HL-60 (cell line): ENCODE results near the gene DES.

Experiments
- DNase-seq, 2 experiments: peaks; one replicate each; pipeline ENCODE4 v3.0.0-alpha.2; 2010 to 2020; ENCODE audit warnings: low read depth in 1 of 2, low spot score in 1 of 2
- H3K27ac ChIP-seq: fragments of 250-450 bp; sonication (Bioruptor Pico); replicated peaks from 2 replicates; pipeline ENCODE4 v1.5.1; 2020; ENCODE audit warnings: mild to moderate bottlenecking, moderate library complexity
- H3K27me3 ChIP-seq: fragments of 250-450 bp; sonication (Bioruptor Pico); 2 replicates; pipeline ENCODE4 v1.5.1; 2021; ENCODE audit warnings: mild to moderate bottlenecking, moderate library complexity; ENCODE audit not compliant: insufficient read depth, poor library complexity, severe bottlenecking
- H3K4me3 ChIP-seq: replicated peaks from 2 replicates; pipeline ENCODE4 v1.5.1; 2011; ENCODE audit warnings: mild to moderate bottlenecking, control low read depth, low read length; ENCODE audit not compliant: insufficient read depth
- CTCF ChIP-seq: IDR thresholded peaks from one replicate; pipeline ENCODE4 v1.5.1; 2011; ENCODE audit warnings: low read length, control low read depth, inconsistent platforms; ENCODE audit not compliant: insufficient read depth
- GABPA ChIP-seq: IDR thresholded peaks from 2 replicates; pipeline ENCODE4 v1.6.1; 2012; ENCODE audit warnings: low read depth
- POLR2AphosphoS5 ChIP-seq: IDR thresholded peaks from 2 replicates; pipeline ENCODE4 v1.6.1; 2012; ENCODE audit warnings: low read depth
- REST ChIP-seq: IDR thresholded peaks from 2 replicates; pipeline ENCODE4 v1.6.1; 2012; ENCODE audit warnings: low read depth; ENCODE audit not compliant: insufficient replicate concordance
- SPI1 ChIP-seq: IDR thresholded peaks from 2 replicates; pipeline ENCODE4 v1.6.1; 2012; ENCODE audit warnings: low read depth, mild to moderate bottlenecking, borderline replicate concordance

DES gene

GRCh38 chr2:219385958-219386520 lies 32.1 kb upstream of the DES start:
- Histone ChIP-seq H3K4me3 (no peak overlapping the region), H3K27me3 (no peaks in the 10 kb centered on the region), H3K27ac (no peak overlapping the region)
- no peak for TF ChIP-seq SPI1
- TF ChIP-seq REST: no peak
- TF ChIP-seq CTCF: no peak
- TF ChIP-seq POLR2AphosphoS5: no peak
- TF ChIP-seq GABPA: no peak
- no peak for DNase-seq

GRCh38 chr2:219386532-219387280 lies 31.5 kb upstream of the DES start:
- DNase-seq: no peak
- TF ChIP-seq SPI1: no peak
- H3K4me3 ChIP-seq: peak overlapping the region; percentile 80
- peak overlapping the region; percentile 85 for H3K27ac ChIP-seq
- no peaks in the 10 kb centered on the region for H3K27me3 ChIP-seq

GRCh38 chr2:219387306-219388120 lies 30.7 kb upstream of the DES start, which contains the start of gene DNPEP:
TSS of gene DNPEP (minus strand) at chr2:219387912. CDS start at chr2:219387794, 118 bp downstream.
- H3K4me3 ChIP-seq: peak within 1 kb of the TSS; percentile 80
- peak; percentile 81 to 89 for DNase-seq
- no peaks in the 10 kb centered on the region for H3K27me3 ChIP-seq
- peak within 1 kb of the TSS; percentile 85 for H3K27ac ChIP-seq
- TF ChIP-seq SPI1: no peak
- no peak for TF ChIP-seq GABPA
- TF ChIP-seq CTCF: no peak
- TF ChIP-seq REST: no peak
- TF ChIP-seq POLR2AphosphoS5: no peak
